NCI-H2171 treated with DMSO at 0.1 percent for 48 hours (cell line): Measurements from ENCODE around the gene EMP1.

ENCODE experiments used
- DNase-seq: peaks from one replicate; lab custom pipeline; 2025; lab: John Stamatoyannopoulos, UW

The EMP1 gene

DNA sequence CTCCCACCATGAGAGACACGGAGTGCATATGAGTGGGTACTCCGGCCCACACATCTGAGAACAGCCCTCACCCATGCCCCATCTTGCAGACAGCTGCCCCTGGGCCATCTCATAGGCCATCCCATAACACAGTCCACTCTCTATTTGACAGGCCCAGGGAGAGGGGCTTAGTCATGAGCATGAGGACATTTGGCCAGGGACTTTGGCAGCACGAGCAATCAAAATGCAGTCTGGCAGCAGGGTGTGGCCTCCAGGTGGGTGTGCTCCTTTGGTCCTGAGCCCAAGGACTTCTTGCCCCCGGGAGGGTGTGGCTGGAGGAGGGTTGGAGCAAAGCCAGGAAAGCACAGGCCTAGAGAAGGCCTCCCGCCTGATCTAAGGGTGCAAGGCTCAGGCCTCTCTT, 25.6 kb downstream of the EMP1 start:
- no peak for DNase-seq

DNA sequence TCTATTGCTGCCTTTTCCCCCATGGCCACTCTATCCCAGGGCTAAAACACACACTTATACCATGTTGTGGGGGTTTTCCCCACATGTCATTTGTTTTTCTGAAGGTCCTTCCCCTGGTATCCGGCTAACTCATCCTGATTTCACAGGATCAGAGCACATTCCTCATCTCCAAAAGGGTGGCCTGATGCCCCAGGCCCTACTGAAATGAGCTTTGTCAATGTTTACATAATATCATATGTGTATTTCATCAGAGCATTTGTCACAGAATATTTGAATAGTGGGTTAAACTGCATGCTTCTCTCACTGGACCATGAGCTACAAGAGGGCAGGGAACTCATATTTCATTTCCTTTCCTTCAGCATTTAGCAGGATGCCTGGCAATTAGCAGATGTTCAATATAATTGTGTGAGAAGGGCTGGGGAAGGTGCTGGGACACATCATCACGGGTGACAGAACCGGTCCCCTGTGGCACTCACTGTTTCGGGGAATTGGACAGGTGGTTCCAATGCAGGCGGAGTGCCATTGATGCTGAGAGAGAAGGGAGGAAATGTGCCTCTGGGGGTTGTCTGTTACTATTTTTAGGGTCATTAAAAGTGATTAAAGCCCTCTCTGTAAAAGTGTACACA, 26.8 kb downstream of the EMP1 start:
- DNase-seq: peak; percentile 46

DNA sequence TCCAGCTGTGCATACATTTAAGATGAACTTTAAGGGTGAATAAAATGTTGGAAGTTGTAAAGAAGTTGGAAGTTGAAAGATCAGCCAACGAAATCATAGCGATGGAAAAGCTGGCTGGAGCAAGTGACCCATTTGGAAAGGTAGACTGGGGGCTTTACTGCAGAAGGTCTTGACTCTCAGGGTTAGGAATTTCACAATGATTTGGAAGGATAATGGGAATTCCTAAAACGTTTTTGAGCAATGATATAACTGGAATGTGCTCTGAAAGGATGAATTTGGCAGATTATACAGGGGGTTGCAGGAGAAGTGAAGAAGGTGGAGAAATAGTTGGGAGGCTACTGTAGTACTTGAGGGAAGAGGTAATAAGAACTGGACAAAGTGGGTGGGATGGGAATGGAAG, 27.4 kb downstream of the EMP1 start:
- no peak for DNase-seq

DNA sequence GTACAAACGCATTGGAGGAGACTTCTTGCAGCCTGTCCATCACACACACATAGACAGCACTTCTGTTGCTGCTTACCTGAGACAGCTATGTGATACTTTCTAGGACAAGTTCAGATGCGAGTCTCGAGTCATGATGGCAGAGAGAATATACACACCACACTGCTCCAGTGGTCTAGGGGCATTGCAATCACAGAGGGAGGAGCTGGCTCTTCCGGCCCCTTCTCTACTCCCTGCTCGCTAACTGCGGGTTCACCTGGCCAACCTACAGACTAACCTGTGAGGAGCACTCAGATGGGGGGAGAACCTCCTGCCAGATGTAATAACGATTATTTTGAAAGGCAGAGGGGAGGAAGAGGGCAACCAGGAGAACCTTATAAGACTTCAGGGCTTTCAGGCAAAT, 30.7 kb downstream of the EMP1 start:
- no peak for DNase-seq

DNA sequence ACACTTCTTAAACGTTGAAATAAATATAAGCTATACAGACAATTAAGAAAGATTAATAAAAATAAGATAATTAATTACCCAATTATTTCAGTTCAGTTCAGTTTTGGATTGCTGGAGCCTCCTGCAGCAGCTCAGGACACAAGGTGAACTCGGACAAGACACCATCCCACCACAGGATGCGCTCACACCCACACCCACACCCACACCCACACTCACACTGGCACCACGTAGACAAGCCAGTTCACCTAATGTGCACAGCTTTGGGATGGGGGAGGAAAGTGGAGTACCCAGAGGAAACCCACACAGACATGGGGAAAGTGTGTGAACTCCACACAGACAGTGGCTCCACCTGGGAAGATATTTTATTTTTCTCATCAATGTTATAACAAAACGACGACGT, 32.1 kb downstream of the EMP1 start:
- DNase-seq: no peak

DNA sequence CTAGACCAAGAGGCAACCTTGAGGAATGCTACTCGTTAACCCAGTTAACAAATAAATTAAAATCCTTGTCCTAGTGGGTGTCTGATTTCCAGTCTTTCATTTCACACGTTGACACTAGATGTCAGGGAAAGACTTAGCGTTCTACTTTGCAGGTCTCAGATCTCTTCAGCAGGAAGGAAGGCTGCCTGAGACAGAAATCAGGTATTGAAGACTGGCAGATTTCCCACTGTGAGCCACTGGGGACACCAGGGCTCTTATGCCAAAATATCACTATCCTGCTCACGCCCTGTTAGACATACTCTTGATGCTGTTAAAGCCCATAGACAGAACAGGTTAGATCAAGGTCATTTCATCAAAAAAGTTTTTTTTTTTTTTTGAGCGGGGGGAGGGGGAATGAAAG, 33.0 kb downstream of the EMP1 start:
- peak; percentile 44 for DNase-seq

DNA sequence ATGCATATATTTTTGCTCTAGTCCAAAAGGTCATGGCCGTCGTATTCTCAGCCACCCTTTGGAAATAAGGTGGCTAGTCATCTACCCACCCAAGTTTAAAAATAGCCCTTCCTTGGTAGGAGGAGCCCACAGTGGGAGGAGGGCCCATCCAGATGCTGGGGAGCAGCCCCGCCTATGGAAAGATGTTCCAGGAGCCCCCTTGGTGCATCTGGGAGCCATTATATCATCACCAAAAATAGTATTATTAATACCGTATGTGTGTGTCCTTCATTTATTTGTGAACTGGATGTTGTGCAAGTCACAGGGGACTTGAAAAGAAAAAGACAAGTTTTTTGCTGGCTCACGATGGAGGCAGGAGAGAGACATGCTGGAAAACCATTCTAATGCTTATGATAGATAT, 34.0 kb downstream of the EMP1 start:
- no peak for DNase-seq

DNA sequence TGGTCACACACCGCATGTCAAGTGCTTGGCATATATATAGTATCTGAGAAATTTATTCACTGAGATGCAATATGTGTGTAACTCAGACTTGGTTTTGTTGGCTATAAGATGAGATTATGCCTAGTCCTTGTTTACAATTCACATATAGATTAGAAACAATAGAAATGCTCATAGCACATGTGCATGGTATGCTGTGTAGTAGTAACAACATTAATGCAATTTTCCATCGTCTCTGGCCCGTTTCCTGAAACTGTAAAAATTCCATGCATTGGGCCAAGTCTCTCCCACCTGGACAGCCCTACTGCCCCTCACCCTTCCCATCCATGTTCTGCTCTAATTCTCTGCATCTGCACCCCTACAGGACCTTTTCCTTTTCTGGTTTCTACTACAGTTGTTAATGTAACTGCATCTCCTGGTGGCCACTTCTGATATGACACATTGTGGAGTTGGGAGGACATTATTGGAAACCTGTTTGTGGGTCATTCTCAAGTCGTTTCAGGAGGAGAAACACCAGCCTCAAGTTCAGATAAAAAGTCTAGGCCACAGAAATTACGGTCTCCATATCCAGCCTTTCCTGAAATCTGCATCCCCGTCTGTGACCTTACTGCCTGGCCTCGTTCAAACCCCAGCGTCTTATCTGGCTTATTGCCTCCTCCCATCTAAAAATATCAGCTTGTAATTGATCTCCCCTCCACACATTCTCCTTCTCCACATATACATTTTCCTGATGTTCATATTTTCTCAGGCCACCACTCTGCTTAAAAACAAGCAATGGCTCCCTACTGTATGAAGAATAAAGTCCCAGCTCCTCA, 37.5 kb downstream of the EMP1 start:
- no peak for DNase-seq

DNA sequence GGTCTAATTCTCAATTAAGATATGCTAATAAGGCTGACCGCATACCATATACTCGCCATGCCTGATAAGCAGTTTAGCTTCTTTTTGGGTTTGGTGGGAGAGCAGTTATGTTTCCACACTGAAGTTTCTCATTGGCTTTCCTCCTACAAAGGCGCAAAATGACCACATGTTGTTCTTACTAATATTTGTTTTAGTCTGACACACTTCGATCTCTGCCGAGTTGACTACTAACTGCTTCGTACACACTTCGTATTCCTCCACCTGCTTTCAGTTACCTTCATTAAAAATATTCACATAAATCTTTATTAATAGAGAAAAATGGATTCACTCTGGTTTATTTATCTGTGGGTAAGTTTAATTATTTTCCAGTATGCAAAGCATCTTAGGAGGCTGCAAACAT, 41.7 kb downstream of the EMP1 start:
- DNase-seq: no peak

DNA sequence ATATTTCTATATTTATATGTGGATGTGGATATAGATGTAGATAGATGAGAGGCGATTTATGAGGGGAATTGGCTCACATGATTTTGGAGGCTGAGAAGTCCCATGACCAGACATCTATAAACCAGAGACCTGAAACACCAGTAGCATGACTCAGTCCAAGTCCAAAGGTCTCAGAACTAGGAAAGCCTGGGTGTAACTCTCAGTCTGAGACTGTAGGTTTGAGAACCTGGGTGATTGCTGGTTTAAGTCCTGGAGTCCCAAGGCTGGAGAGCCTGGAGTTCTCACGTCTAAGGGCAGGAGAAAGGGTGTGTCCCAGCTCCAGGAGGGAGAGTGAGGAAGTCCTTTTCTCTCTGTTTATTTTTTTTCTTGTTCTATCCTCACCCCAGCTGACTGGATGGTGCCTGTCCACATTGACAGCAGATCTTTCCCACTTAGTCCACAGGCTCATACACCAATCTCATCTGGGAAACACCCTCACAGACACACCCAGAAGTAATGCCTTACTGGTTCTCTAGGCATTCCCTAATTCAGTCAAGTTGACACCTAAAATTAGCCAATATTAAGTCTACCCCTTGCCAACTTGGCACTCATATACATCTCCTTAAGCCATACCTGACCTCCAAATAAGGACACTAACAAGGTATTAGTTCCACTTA, 45.4 kb downstream of the EMP1 start:
- DNase-seq: no peak

DNA sequence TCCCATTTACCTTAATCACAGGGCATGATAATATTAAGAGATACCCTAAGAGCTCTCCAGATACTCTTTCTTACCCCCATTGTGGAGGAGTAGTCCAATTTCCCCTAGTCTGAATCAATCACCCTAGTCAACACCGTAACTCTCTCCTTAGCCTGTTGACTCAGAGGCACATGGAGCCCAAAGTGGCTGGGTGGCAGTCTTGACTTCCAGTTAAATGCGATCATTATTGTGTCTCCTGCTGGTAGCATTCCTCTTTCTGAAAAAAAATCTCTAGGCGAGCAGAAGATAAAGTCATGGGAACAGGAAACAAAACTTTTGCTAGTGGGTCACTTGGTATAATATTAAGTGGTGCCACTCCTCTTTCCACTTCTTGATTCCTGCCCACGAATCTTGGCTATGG, 46.4 kb downstream of the EMP1 start:
- DNase-seq: no peak

DNA sequence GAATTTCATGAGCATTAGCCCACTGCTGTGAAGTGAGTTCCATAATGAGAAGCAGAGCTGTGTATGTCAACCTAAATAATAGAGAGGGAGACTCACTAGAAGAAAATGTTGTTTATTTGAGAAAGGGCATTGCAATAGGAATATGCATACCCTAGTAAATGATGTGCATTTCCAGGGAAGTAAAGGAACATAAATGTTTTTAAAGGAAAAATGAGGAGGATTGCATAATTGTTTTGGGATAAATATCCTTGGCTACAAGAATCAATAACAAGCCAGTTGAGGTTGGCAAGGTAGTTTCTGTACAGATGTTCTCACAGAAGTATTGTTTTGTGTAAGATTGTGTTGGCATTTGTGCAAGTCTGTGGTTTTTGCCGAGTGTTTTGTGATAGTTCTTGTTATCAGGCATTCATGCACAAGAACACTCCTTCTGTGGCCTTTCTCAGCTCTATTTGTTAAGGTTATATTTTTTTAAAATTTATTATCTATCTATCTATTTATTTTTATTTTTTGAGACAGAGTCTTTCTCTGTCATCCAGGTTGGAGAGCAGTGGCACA, 47.1 kb downstream of the EMP1 start:
- DNase-seq: no peak

DNA sequence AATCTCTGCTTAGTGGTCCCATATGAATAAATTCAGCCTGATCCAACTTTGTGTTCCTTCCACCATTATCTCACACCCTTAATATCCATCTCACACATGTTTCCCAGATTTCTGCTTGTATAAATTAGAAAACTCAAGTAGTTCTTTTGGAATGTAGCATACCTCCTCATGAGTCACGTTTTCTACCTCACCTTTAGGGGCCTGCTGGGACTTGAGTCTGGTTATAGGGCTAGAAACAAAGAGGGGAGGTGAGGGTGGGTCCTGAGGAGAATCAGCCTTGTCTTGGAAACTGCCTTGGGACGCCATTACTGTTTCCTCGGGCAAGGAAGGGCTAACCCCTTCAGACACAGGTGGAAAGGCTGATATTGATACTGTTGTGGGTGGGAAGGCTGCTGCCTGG, 51.1 kb downstream of the EMP1 start:
- no peak for DNase-seq

DNA sequence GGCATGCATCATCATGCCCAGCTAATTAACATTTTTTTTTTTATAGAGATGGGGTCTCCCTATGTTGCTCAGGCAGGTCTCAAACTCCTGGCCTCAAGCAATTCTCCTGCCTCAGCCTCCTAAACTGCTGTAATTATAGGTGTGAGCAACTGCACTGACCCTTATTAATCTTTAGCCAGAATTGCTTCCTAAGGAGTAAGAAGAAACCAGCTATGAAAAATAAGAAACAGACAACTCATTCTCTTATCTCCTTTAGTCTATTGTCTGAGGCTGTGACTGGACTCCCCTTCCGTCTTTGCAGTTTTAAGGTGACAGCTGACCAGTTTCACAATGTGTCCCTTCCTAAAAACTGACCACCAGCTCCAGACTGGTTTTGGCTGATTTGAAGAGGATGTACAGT, 52.4 kb downstream of the EMP1 start:
- no peak for DNase-seq

DNA sequence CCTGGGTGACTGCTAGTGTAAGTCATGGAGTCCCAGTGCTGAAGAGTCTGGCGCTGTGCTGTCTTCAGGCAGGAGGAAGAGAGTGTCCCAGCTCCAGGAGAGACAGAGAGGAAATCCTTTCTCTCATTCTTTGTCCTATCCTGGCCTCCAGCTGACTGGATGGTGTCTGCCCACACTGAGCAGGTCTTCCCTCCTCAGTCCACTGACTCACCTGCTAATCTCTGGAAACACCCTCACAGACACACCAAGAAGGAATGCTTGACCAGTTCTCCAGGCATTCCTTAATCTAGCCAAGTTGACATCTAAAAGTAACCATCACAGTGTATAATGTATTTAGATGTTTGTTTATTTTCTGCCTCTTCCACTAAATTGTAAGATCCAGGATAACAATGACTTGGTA, 53.9 kb downstream of the EMP1 start:
- DNase-seq: no peak

DNA sequence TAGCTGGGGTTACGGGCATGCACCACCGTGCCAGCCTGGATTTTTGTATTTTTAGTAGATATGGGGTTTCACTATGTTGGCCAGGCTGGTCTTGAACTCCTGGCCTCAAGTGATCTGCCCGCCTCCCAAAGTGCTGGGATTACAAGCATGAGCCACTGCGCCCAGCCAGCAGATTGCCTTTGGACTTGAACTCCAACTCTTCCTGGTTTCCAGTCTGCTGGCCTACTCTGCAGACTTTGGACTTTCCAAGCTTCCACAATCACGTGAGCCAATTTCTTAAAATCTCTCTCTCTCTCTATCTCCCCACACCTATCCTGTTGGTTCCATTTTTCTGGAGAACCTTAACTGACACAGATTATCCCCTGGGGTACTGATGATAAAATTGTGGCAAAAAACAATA, 55.0 kb downstream of the EMP1 start:
- no peak for DNase-seq

DNA sequence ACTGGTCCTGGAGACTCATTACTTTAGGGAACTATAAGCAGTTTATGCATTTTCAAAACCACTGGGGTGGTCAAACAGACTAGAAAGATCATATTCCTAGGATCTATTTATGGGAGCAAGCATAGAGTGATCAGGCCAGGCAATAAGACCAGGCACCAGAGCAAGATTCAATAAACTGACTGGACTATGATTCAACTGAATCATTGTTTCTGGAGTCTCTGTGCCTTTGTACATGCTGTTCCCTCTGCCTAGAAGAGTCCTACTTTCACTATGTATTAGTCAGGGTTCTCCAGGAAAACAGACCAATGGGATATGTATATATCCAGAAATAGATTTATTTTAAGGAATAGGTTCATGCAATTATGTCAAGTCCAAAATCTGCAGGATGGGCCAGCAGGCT, 55.5 kb downstream of the EMP1 start:
- DNase-seq: no peak

DNA sequence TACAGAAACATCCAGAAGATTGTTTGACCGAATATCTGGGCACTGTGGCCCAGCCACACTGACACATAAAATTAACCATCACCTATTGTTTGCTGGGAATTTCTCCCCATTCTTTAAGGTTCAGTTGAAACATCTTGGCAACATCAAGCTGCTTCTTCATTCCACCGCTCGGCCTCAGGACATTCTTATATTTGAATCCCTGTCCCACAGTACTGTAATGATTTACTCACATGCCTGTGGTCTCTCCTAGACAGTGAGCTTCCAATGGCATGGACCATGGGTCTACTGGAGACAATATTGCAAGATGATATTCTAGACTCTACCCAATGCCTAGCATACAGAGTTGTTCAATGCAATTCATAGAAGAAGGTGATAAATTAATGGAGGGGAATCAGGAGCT, 56.1 kb downstream of the EMP1 start:
- DNase-seq: no peak

DNA sequence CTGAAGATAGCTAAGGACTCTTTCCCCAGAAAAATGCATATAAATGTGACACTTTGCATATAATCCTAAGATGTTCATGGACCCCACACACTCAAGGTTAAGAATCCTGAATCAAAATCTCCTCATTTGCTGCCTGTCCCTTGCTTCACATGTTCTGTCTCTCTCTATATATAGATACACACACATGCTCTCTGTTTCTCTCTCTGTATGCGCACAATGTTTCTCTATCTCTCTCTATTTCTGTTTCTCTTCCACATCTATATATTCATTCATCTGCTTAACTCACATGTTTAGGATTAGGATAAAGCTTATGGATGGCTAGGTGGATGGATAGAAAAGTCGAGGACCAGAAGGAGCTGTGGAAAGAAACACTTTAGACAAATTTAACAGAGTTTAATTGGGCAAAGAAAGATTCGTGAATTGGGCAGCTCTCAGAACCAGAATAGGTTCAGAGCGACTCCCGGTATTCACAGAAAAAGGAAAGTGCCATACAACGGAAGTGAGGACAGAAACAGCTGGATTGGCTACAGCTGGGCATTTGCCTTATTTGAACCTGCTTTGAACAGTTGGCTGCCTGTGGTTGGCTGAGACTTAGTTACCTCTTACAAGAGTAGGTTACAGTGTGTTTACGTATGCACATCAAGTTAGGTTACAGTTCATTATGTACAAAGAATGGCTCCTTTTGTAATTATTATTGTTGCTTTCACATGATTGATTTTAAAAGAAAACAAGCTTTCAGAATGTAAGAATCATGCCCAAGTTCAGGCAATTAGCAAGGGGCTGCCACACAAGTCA, 57.6 kb downstream of the EMP1 start:
- DNase-seq: no peak

DNA sequence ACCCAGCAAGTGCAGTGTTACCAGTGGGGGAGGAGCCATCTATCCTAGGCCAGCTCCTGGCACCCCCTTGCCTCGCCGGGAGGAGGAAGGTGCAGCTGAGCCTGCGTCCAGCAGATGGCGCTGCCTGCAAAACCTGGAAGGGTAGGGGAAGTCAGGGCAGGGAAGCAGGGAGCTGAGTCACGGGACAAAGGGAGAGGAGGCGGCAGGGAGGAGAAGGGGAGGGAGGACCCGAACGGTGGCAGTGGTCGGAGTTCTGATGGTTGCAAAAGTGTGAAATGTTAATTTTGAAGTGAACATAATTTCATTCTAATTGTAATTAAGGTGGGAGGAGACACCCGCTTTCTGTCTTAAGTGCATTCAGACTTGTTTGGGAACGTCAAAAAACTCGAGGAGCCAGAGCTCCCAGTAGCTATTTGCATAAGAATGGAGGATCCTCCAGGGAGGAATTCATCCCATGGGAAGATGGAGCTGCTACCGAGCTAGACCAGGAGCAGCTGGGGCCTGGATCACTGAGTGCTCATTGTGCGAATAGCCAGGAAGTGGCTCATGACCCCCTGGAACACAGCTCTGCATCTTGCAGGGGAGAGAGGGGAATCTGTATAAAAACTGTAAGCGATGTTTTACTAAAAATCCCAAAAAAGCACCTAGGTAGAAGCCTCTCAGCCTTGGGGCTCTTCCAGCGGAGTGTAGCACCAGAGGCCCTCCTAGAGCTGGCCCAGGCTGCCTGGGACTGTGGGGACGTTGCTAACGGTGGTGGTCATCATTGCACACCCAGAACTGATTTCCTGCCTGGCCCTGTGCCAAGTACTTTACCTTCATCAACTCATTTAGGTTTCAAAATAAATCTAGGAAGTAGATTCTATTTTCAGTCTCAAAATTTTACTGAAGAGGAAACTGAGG, 59.5 kb downstream of the EMP1 start:
- peak; percentile 84 for DNase-seq

DNA sequence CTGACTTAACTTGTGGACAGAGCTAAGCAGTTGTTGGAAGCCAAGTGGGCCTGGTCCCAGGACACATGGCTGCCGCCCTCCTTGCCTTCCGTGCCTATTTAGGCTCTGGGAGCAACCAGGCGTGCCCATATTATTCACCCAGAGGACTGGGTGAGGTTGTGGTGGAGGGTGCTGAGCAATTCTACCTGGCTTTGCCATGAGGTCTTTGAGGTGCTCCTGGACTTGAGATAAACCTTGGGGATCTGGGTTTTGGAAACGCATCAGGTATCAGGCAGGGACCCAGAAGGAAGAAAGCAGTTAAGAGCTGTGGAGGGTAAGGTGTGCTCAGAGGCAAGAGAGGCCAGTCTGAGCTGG, 60.1 kb downstream of the EMP1 start:
- DNase-seq: no peak
